Measurements from ENCODE around the gene FXR2. TPM values are rescaled to one million over a fixed set of nuclear protein-coding genes. Genes with fewer than 3 reads are reported as not detected.

Gene FXR2
- total RNA-seq, 2 donors from 2014 or later, result 70.3 to 83.6 TPM

- H3K27me3 ChIP-seq, result no peaks in the 10 kb centered on the region
- TF ChIP-seq, protein P1, sequence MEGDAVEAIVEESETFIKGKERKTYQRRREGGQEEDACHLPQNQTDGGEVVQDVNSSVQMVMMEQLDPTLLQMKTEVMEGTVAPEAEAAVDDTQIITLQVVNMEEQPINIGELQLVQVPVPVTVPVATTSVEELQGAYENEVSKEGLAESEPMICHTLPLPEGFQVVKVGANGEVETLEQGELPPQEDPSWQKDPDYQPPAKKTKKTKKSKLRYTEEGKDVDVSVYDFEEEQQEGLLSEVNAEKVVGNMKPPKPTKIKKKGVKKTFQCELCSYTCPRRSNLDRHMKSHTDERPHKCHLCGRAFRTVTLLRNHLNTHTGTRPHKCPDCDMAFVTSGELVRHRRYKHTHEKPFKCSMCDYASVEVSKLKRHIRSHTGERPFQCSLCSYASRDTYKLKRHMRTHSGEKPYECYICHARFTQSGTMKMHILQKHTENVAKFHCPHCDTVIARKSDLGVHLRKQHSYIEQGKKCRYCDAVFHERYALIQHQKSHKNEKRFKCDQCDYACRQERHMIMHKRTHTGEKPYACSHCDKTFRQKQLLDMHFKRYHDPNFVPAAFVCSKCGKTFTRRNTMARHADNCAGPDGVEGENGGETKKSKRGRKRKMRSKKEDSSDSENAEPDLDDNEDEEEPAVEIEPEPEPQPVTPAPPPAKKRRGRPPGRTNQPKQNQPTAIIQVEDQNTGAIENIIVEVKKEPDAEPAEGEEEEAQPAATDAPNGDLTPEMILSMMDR (IDR thresholded peaks at IDR 0.05), result peak; percentile 72 to 94
- peak overlapping the region; percentile 45 to 52 for H3K4me3 ChIP-seq
- DNase-seq (ENCODE audit: low spot score), result peak; percentile 89
- H3K36me3 ChIP-seq, result peaks cover 37% of the 10 kb centered on the region
- peak overlapping the region; percentile 77 to 81 for H3K27ac ChIP-seq
- no peaks in the 10 kb centered on the region for H3K9me3 ChIP-seq
- peaks cover 0 to 50% of the 10 kb centered on the region in 2 donors for H3K4me1 ChIP-seq
Measured at GRCh38 chr17:7589204-7589868, 25.4 kb downstream of the FXR2 start.

DNA sequence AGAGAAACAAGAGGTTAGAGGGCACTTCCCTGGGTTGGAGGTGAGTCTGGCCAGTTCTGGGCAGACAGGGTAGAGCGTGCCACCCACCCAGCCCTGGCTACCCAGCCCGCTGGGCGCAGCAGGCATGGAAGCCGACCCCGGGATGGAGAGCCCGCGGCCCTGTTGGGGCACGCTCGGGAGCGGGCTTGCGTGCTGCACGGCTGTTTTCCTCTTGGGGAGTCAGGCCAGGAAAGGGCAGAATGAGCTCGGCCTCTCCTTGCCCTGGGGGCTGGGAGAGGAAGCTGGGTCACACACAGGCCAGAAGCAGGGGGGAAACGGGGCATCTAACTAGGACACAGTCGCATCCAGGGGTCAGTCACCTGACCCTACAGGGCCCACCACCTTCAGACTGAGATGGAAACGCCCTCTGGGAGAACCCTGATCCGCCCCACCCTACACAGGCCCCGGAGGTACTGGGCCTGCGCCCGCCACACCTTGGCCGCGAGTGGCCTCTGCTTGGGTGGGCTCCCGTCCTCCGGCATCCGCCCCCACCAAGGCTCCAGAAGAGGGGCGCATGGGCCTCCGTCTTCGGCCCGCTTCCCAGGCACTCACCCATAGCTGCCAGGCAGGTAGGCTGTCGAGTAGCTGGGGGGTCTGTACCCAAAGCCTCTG is 26.0 kb downstream of the FXR2 start:
- Histone ChIP-seq H3K36me3 (peaks cover 30% of the 10 kb centered on the region), H3K4me1 (peaks cover 0 to 53% of the 10 kb centered on the region in 2 donors), H3K9me3 (no peaks in the 10 kb centered on the region), H3K27ac (peak overlapping the region; percentile 77 to 81), H3K4me3 (peak overlapping the region; percentile 45 to 52), H3K27me3 (no peaks in the 10 kb centered on the region)
- TF ChIP-seq, protein P1 (IDR thresholded peaks at IDR 0.05), result no peak
- DNase-seq (ENCODE audit: low spot score), result no peak

DNA sequence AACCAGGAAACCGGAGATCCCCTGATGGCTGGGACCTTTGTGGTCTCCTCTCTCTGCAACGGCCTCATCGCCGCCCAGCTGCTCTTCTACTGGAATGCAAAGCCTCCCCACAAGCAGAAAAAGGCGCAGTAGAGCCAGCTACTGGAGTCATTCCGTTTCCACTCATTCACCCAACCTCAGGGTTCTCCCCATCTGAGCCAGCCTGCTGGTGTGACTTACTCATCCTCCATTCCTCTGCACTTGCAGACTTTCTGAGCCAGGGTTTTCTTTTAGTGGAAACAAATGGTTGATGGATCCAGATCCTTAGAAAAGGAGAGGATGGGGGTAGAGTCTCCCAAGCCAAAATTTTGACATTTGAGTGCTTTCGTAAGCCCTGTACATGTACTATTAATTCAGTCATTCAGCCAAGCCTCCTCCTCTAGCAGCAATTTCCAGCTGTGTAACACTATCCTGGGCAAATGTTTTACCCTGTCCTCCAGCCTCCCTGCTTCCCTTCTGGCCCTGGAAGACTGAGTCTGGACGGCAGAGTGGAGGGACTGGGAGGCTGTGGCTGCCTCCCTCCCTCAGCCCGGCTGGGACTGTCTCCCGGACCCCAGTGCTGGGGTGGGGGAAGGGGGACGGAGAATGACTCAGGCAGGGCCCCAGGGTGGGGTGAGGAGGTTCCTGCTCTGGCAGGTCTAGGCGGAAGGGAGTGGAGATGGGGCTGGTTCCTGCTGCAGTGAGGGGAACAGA is 27.1 kb downstream of the FXR2 start:
- Histone ChIP-seq H3K9me3 (no peaks in the 10 kb centered on the region), H3K4me3 (no peak overlapping the region), H3K27ac (peak overlapping the region; percentile 77 to 81), H3K27me3 (no peaks in the 10 kb centered on the region), H3K36me3 (peaks cover 19% of the 10 kb centered on the region), H3K4me1 (peaks cover 0 to 61% of the 10 kb centered on the region in 2 donors)
- TF ChIP-seq, protein P1 (IDR thresholded peaks at IDR 0.05), result no peak
- no peak for DNase-seq (ENCODE audit: low spot score)

DNA sequence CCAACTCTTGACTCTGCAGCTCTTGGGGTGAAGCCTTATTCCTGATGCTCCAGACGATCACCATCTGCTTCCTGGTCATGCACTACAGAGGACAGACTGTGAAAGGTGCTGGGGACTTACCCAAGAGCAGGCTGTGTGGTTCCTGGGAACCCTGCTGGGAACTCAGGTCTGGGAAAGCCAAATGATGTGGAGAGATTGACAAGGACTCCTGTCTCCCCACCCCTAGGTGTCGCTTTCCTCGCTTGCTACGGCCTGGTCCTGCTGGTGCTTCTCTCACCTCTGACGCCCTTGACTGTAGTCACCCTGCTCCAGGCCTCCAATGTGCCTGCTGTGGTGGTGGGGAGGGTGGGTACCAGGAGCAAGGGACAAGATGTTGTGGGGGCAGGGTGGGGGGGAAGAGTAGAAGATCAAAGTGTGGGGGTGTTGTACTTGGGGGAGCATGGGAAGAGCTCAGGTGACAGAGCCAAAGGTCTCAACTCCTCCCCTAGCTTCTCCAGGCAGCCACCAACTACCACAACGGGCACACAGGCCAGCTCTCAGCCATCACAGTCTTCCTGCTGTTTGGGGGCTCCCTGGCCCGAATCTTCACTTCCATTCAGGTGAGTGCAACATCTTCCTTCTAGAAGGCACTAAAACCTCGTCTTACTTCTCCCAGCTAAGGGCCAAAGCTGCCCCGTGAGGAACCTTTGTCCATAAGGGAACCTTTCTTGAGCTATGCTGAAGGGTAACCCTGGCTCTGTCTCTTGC is 27.9 kb downstream of the FXR2 start:
- Histone ChIP-seq H3K4me3 (no peak overlapping the region), H3K36me3 (peaks cover 12% of the 10 kb centered on the region), H3K27me3 (no peaks in the 10 kb centered on the region), H3K27ac (peak overlapping the region; percentile 77 to 81), H3K4me1 (peaks cover 0 to 67% of the 10 kb centered on the region in 2 donors), H3K9me3 (no peaks in the 10 kb centered on the region)
- TF ChIP-seq, protein P1 (IDR thresholded peaks at IDR 0.05), result peak in 1 of 2 donors; percentile 50
- no peak for DNase-seq (ENCODE audit: low spot score)

DNA sequence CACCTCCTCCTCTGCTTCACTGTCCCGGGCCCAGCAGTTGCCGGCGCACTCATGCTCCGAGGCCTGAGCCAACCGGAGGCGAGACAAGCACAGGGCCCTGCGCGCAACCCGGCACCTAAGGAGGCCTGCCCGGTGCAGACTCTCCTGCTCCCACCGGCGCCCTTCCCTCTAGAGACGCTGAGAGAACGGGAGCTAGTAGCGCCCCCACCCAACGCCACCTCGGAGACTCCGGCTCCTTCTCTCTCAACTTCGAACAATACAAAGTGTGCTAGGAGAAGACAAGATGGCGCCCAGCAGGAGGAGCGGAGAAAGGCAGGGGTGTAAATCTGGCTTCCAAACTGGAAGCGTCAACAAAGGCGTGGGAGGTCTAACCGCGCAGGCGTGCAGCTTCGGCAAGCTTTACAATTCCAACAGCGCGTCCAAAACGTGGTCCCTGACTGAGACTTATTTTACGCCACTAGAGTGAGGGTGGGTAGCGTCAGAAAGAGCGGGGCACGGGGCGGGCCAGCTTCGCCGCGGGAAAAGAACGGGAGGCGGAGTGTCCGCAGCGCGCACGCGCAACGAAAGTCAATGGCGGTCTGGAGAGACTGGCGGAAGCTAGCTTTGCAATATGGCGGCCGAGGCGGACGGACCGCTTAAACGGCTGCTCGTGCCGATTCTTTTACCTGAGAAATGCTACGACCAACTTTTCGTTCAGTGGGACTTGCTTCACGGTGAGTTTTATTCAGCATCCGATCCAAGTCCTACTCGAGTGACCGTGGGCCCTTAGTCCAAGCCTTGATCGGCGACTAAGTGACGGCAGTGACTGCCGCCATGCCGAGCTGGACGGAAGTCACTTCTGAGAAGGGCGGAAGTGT is 31.2 kb downstream of the FXR2 start, which contains the start of gene MPDU1:
MPDU1 (plus strand) TSS at position 600 of the 857 bp plus-strand sequence; CDS start at position 611, 11 bp downstream.
- DNase-seq (ENCODE audit: low spot score), result peak; percentile 98
- Histone ChIP-seq H3K4me1 (peaks cover 0 to 70% of the 10 kb centered on the region in 2 donors), H3K27me3 (no peaks in the 10 kb centered on the region)

More for the DNA sequence above, 31.2 kb downstream of the FXR2 start, which contains the start of gene MPDU1:
- peaks cover 7% of the 10 kb centered on the region for H3K36me3 ChIP-seq
- peak within 1 kb of the TSS; percentile 61 to 70 for H3K4me3 ChIP-seq
- H3K9me3 ChIP-seq, result no peaks in the 10 kb centered on the region
- TF ChIP-seq, protein P1 (IDR thresholded peaks at IDR 0.05), result peak in 1 of 2 donors; percentile 15
- H3K27ac ChIP-seq, result peak within 1 kb of the TSS; percentile 95 to 97

Data from right atrium auricular region (tissue), 2 donors.